ENCODE results near the gene RBMS3.
"Not testable (repeated sequence)": the region's sequence is repeated elsewhere in the genome, so short reads cannot be mapped to it uniquely, and the experiment has no call there.

The RBMS3 gene

DNA sequence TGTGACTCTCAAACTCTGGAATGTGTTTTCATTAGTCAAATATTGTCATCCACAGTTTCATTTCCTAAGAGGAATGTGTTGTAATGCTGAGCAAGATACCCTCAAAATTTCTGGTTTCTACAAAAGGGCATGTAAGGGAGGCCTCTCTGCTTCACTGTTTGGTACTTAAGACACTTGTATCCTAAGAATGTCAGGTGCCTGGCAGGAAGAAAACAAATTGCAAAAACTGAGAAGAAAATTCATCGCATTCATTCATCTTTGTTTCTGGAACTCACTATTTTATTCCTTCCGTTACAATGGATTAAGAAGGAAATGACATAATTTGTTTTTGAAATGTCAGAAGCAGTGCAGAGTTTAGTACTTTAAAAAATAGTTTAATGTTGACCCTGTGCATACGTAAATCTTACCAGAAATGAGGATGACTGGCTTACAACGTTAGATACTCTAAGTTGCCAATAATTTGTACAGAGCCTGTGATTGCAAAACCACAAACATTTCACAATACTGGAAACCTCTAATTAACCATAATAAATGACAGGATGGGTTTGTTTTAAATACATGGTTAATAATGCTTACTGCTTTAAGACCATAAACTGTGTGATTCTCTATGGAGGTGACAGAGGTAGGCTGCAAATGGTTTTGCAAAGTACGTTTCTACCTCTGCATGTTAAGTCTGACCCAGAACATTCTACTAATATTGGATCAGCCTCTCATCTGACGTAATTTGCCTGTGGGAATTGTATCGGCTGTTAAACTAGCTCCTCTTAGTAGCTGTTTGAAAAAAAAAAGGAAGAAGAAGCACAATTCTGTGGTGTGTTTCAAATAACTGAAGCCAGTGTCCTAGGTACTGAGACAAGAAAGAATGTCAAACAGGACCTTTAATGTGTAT lies 477.8 kb downstream of the RBMS3 start:
- FAIRE-seq: no peak

DNA sequence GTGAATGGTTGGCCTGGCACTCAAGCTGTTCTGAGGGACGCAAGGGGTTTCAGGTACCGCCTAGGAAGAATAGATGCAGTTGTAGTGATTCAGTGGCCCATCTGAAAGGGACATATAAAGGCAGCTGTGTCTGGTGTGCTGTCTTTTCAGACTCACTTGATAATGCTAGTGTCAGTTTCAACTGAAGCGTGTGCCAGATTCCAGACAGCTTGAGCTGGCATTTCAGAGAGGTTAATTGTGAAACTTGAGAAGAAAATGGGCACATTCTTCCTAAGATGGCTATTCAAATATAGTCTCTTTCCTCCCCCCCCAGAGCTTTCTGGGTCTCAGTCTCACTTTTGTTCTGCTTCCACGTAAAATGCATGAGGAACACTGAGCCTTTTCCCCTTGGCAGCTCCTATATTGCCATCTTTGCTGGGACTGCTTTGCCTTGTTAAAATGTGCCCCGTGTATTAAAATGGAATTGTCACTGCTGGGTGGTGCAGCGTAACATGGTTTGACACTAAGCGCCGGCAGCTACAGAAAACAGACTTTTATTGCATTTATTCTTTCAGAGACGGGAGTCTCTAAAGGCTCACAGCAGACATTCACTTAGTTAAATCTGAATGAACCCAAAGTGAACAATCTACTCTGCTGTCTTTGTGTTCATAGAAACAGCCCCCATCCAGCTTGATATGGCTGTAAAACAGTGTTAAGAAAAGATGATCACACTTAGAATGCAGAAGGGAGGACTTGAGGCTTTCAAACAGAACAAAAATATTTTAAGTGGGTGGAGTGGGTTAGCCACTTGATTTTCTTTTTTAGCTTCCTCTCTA lies 478.7 kb downstream of the RBMS3 start:
- no peak for FAIRE-seq

DNA sequence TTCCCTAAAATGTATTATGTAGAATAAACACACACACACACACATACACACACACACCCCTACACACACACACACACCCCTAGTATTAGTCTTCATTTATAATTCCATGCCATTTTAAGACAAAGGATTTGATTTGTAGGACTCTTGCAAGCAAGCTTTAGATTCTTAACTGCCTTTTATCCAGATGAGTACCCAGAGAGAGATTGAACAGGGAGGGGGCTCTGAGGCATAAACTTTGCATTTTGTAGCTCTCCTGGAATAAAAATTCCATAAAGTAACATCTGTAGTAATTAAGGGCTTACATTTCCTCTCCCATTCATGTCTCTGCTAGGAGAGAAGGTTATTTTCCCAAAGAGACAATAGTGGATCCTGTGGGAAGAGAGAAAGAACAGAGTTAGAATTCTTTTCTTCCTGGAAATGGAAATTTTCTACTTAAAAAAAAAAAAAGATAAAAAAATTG lies 479.4 kb downstream of the RBMS3 start:
- FAIRE-seq: no peak

DNA sequence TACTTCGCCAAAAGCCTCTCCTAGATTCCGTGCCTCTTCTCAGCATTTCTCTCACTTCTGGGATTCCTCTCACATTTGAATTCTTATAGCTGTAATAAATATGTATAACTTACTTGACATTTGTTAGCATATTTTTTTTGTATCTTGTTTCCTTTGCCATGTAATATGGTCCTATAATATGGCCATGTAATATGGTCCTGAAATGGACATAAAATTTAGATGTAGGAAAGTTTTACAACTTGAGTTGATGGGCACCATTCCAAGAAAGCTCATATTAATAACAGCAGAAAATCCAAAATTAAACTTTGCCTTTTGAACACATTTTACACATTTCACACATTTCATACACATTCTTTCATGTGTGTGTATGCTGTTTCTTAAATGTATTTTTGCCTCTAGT lies 480.6 kb downstream of the RBMS3 start:
- no peak for FAIRE-seq

GRCh38 chr3:29763115-29763514 lies 482.2 kb downstream of the RBMS3 start:
- no peak for FAIRE-seq

- FAIRE-seq: no peak
Measured at GRCh38 chr3:29764041-29764440, 483.2 kb downstream of the RBMS3 start.

- FAIRE-seq: no peak
Measured at GRCh38 chr3:29764603-29765254, 483.9 kb downstream of the RBMS3 start.

DNA sequence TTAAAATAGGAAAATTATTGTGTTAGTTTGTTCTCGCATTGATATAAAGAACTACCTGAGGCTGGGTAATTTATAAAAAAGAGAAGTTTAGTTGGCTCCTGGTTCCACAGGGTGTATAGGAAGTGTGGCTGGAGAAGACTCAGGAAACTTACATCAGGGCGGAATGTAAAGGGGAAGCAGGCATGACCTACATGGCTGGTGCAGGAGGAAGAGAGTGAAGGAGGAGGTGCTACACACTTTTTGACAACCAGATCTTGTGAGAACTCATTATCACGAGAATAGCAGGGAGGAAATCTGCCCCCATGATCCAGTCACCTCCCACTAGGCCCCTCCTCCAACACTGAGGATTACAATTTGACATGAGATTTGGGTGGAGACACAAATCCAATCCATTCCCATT lies 490.7 kb downstream of the RBMS3 start:
- no peak for FAIRE-seq

GRCh38 chr3:29772436-29772835 lies 491.6 kb downstream of the RBMS3 start:
- no peak for FAIRE-seq

GRCh38 chr3:29773481-29773880 lies 492.6 kb downstream of the RBMS3 start:
- FAIRE-seq: no peak

DNA sequence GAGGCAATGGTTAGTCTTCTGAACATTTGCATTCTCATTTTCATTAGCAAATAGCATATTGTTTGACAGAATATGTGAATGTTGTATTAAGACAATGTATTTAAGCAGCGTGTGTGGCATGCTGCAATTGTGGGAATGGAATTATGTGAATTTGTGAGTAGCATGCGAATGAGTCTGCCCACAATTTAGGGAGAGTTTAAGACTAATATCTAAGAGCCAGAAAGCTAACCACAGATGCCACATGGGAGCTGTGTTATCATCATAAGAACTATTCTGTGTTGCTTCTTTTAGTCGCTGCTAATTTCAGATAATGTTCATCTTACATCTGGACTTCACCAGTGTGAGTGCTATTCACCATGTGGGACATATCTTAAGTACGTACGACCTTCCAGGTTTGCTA lies 494.5 kb downstream of the RBMS3 start:
- no peak for FAIRE-seq

DNA sequence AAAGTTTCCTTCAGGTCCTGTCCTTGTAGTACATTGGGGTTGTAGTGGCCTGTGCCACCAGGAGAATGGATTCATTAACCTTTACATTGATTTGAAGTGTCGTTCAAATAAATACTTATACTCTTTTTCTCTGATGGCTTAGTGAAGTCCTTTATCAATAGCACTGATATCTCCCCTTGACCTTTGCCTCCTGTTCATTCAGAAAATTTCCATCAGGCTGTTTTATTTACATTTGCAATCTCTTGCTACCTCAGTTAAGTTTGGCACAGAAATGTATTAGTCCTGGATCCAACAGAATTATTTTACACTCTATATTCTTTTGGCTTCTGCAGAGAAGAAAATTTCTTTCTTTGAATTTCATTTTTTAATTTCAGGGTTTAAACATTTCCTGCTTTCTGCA lies 497.0 kb downstream of the RBMS3 start:
- FAIRE-seq: no peak

DNA sequence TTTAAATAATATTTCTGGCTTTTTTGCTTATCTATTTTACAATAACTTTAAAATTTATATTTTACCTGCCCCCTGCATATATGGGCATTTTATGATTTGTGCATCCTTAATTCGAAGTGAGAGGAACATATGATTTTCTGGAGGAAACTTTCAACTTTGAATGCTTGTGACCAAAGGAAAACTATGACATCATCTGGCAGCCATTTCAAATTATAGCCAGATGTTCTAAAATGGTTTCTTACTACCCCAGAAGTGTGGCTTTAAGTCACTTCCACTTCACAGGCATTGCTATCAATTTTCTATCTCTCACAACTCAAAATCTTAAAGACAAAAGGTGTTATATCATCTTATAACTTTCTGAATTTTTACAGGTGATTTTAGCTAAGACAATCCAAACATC lies 508.8 kb downstream of the RBMS3 start:
- no peak for FAIRE-seq

GRCh38 chr3:29796808-29797207 lies 515.9 kb downstream of the RBMS3 start:
- no peak for FAIRE-seq

DNA sequence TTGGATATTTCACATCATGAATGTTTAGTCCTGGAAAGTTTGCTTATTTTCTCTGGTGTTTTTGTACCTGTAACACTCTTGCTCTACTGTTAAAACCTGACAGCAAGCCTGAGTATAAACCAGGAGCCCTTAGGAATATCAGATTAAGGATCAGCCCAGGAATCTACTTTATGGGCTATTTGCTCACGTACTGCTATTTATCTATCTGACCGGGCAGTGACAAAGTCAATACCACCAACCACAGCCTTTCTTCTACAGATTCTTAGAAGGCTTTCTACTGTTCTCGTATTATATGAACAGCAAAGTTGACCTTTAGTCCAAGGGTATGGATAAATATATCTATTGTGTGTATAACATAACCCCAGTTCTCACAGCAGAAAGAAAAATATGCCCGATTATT lies 521.2 kb downstream of the RBMS3 start:
- FAIRE-seq: no peak

- FAIRE-seq: no peak
Measured at GRCh38 chr3:29804044-29804443, 523.2 kb downstream of the RBMS3 start.

DNA sequence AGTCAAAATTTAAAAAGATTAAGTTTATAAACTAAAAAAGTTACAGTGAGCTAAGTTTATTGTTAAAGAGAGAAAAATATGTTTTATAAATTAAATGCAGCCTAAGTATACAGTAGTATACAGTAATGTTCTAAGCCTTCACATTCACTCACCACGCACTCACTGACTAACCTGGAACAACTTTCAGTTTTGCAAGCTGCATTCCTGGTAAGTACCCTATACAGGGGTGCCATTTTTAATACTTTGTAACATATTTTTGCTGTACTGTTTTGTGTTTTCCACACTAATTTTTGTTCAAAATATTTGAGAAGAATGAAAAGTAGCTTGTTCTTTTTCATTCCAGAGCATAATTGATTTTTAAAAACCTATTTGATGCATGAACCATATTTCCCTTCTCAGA lies 524.9 kb downstream of the RBMS3 start:
- FAIRE-seq: no peak

- not testable (repeated sequence) for FAIRE-seq
Measured at GRCh38 chr3:29808324-29808723, 527.5 kb downstream of the RBMS3 start.

DNA sequence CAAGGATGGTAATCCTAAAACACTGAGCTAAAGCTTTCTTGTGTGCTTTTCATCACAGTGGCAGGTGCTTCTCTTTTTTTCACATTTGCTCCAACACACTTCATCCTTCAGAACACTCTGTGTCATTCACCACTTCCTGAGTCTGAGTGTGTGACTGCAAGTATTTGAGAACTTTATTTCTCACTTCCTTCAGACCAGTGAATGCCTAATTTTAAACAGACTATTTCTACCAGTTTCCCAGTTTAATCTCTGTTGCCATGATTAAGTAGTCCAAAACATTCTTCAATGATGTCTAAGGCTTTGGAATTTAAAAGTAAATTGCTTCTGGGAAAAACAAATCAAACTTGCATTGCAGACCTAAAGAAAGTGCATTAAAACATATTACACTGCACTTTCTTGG lies 541.2 kb downstream of the RBMS3 start:
- FAIRE-seq: no peak

- no peak for FAIRE-seq
Measured at GRCh38 chr3:29823233-29823632, 542.4 kb downstream of the RBMS3 start.

DNA sequence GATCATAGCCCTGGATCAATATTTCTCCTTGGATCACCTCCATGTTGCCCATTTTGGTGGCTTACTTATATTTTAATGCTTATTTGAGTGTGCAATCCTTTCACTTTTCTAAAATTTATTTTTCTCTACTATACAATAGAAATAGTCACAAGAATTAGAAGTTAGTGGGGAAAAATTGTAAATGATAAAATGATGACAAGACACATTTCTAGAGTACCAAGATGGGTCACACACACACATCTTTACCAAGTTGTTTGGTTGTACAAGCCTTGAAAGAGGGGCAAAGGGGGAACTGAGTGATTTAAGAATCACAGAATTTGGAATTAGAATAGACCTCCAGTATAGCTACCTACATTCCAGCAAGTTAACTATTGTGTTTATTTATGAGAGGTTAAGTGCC lies 545.8 kb downstream of the RBMS3 start:
- FAIRE-seq: no peak

- FAIRE-seq: no peak
Measured at GRCh38 chr3:29827756-29828155, 546.9 kb downstream of the RBMS3 start.

DNA sequence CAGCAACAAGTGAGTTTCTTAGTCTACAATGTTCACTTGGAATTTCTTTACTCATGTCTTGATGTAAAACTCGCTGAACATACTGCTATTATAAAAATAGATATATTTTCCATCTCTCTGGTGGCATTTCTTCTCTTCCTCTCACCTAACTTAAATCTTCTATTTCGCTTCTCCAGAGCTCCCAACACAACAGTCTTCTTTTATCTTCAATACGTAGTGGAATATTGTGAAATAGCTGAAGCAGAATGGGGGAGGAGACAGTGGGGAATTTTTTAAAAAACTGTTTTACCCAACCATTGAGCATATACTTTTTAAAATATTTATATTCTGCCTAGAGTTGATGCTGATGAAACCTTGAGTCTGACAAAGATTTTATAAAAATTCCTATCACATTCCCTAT lies 548.5 kb downstream of the RBMS3 start:
- FAIRE-seq: no peak

GRCh38 chr3:29850641-29851040 lies 569.8 kb downstream of the RBMS3 start:
- FAIRE-seq: no peak
